HG03520 (cell line): ENCODE results near the gene PSTPIP1.

Experiments
- ATAC-seq: cut with Tn5 transposase; IDR thresholded peaks from one replicate; pipeline ENCODE4 v1.9.1; 2021; ENCODE audit warnings: mild to moderate bottlenecking, moderate library complexity; ENCODE audit not compliant: unreplicated experiment

The PSTPIP1 gene

GRCh38 chr15:76978522-76979330, 16.2 kb upstream of the PSTPIP1 start:
- ATAC-seq = no peak

GRCh38 chr15:76979331-76979925, 15.5 kb upstream of the PSTPIP1 start:
- no peak for ATAC-seq

- ATAC-seq = no peak
These were observed 14.9 kb upstream of the PSTPIP1 start for GRCh38 chr15:76979996-76980520.

GRCh38 chr15:76982356-76982755, 12.6 kb upstream of the PSTPIP1 start:
- no peak for ATAC-seq

GRCh38 chr15:76982756-76983155, 12.2 kb upstream of the PSTPIP1 start:
- no peak for ATAC-seq

GRCh38 chr15:76983590-76984375, 11.1 kb upstream of the PSTPIP1 start:
- ATAC-seq = no peak

- ATAC-seq = no peak
These were observed 8.2 kb upstream of the PSTPIP1 start for GRCh38 chr15:76986743-76987142.

GRCh38 chr15:76987276-76987675, 7.7 kb upstream of the PSTPIP1 start:
- no peak for ATAC-seq

- ATAC-seq = peak; percentile 57
These were observed 6.7 kb upstream of the PSTPIP1 start for GRCh38 chr15:76987896-76988860.

GRCh38 chr15:76988867-76989780, 5.8 kb upstream of the PSTPIP1 start:
- ATAC-seq = no peak

GRCh38 chr15:76991048-76991447, 3.9 kb upstream of the PSTPIP1 start:
- no peak for ATAC-seq

- no peak for ATAC-seq
These were observed 2.9 kb upstream of the PSTPIP1 start for GRCh38 chr15:76991741-76992645.

- no peak for ATAC-seq
These were observed 1.7 kb upstream of the PSTPIP1 start for GRCh38 chr15:76993114-76993725.

- ATAC-seq = no peak
These were observed 925 bp upstream of the PSTPIP1 start for GRCh38 chr15:76994001-76994400.

GRCh38 chr15:76994496-76994895, 430 bp upstream of the PSTPIP1 start:
- no peak for ATAC-seq

- no peak for ATAC-seq
These were observed 1.2 kb downstream of the PSTPIP1 start for GRCh38 chr15:76996076-76996525.

- ATAC-seq = no peak
These were observed 1.8 kb downstream of the PSTPIP1 start for GRCh38 chr15:76996526-76997401.
